Measurements from ENCODE around the gene CREBZF.
A peak's percentile ranks its signal among the peaks of the same experiment; 100 is the strongest.
"Not testable (repeated sequence)": the region's sequence is repeated elsewhere in the genome, so short reads cannot be mapped to it uniquely, and the experiment has no call there.

CREBZF gene

GRCh38 chr11:85626496-85626895, 38.4 kb downstream of the CREBZF start:
- TF ChIP-seq CTCF (IDR thresholded peaks at IDR 0.05; ENCODE audit: unreplicated experiment in 3 of 3): no peak
- Mint-ChIP-seq H3K27ac (peak overlapping the region; percentile 91 to 98 (median 94)), H3K4me3 (peak overlapping the region; percentile 94 to 99 (median 96)), H3K27me3 (ENCODE audit: low read depth) (no peaks in the 10 kb centered on the region), H3K4me1 (peaks cover 40% of the 10 kb centered on the region), H3K9me3 (no peaks in the 10 kb centered on the region), H3K36me3 (ENCODE audit: low read depth) (peaks cover 5% of the 10 kb centered on the region)

- H3K4me1 Mint-ChIP-seq: peaks cover 5% of the 10 kb centered on the region
- no peaks in the 10 kb centered on the region for H3K27me3 Mint-ChIP-seq (ENCODE audit: low read depth)
- H3K9me3 Mint-ChIP-seq: no peaks in the 10 kb centered on the region
- no peak overlapping the region for H3K4me3 Mint-ChIP-seq
- no peaks in the 10 kb centered on the region for H3K36me3 Mint-ChIP-seq (ENCODE audit: low read depth)
- no peak for TF ChIP-seq CTCF (IDR thresholded peaks at IDR 0.05; ENCODE audit: unreplicated experiment in 3 of 3)
- H3K27ac Mint-ChIP-seq: peak overlapping the region; percentile 31 to 86 (median 64)
These were observed 44.7 kb downstream of the CREBZF start for GRCh38 chr11:85620256-85620655.

GRCh38 chr11:85619499-85619898, 45.4 kb downstream of the CREBZF start:
- no peaks in the 10 kb centered on the region for H3K36me3 Mint-ChIP-seq (ENCODE audit: low read depth)
- TF ChIP-seq CTCF (IDR thresholded peaks at IDR 0.05; ENCODE audit: unreplicated experiment in 3 of 3): no peak
- peak overlapping the region in 1 of 3 experiments; percentile 86 for H3K27ac Mint-ChIP-seq
- H3K4me1 Mint-ChIP-seq: no peaks in the 10 kb centered on the region
- H3K4me3 Mint-ChIP-seq: no peak overlapping the region
- H3K27me3 Mint-ChIP-seq (ENCODE audit: low read depth): no peaks in the 10 kb centered on the region
- H3K9me3 Mint-ChIP-seq: no peaks in the 10 kb centered on the region

GRCh38 chr11:85611643-85612042, 53.3 kb downstream of the CREBZF start:
- H3K4me1 Mint-ChIP-seq; H3K27ac Mint-ChIP-seq; H3K36me3 Mint-ChIP-seq (ENCODE audit: low read depth); H3K9me3 Mint-ChIP-seq; H3K4me3 Mint-ChIP-seq; H3K27me3 Mint-ChIP-seq (ENCODE audit: low read depth): not testable (repeated sequence)
